Left ventricle myocardium inferior (tissue), 1 donor: ENCODE results near the gene R3HDM2. TPM values are rescaled to one million over a fixed set of nuclear protein-coding genes. Genes with fewer than 3 reads are reported as not detected.
A peak's percentile ranks its signal among the peaks of the same experiment; 100 is the strongest.

Experiments used
- DNase-seq: peaks from one replicate; pipeline ENCODE4 v3.0.0-alpha.2; 2020
- H3K27ac ChIP-seq: fragments of 200-600 bp; replicated peaks from 2 replicates; pipeline ENCODE4 v1.8.0; 2021
- H3K27me3 ChIP-seq: fragments of 200-600 bp; 2 replicates; pipeline ENCODE4 v1.8.0; 2021; ENCODE audit warnings: low read depth
- H3K36me3 ChIP-seq: fragments of 200-600 bp; 2 replicates; pipeline ENCODE4 v1.8.0; 2021
- H3K4me1 ChIP-seq: fragments of 200-600 bp; 2 replicates; pipeline ENCODE4 v1.8.0; 2021
- H3K4me3 ChIP-seq: fragments of 200-600 bp; 2 replicates; pipeline ENCODE4 v1.8.0; 2021; ENCODE audit warnings: mild to moderate bottlenecking, moderate library complexity
- H3K9me3 ChIP-seq: fragments of 200-600 bp; replicated peaks from 2 replicates; pipeline ENCODE4 v1.8.0; 2021
- intact Hi-C: fragments of 100-400 bp; cut with micrococcal nuclease; formaldehyde crosslinking; loops from one replicate; pipeline ENCODE4 v1.11.0; 2022
- total RNA-seq: library from RNA; stranded (reverse); fragmentation: NEBNext Ultra II Directional; extraction: Animal tissue kit (Norgen Biotek cat#: 25700); gene quantifications from one replicate; pipeline ENCODE4 v1.2.1, GENCODE V29; 2021
- TF ChIP-seq, protein P1 (sequence below): fragments of 200-600 bp; IDR thresholded peaks from 2 replicates; pipeline ENCODE4 v1.8.0; 2021; ENCODE audit warnings: antibody characterized with exemption, mild to moderate bottlenecking, borderline replicate concordance
- donor health status: DM: no; HTN: yes; CAD: no; lungs with severe emphysema.

The R3HDM2 gene
- total RNA-seq, 1 donor from 2014 or later: 63.1 TPM

DNA sequence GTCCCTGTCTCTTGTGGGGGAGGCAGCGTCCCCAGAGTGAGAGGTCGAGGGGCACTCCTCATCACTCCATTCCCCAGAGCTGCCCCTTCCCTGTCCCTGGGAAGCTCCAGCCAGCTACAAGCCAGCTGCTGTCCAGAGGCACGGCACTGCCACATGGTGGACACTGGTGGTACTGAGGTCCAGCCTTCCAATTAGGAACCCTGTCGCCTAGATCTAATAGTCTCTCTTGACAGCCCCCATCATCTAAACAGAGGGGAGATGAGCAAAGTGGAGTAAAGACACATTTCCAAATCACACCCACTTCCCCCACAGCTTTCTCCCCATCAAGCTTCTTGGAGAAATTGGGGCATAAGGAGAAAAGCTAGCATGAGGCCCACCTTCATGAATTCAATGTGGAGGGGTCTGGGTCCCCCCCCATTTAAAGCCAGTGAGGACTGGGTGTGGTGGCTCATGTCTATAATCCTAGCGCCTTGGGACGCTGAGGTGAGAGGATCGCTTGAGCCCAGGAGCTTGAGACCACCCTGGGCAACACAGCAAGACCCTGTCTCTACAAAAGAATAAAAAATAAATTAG, 22.2 kb upstream of the R3HDM2 start:
- TF ChIP-seq, protein P1, sequence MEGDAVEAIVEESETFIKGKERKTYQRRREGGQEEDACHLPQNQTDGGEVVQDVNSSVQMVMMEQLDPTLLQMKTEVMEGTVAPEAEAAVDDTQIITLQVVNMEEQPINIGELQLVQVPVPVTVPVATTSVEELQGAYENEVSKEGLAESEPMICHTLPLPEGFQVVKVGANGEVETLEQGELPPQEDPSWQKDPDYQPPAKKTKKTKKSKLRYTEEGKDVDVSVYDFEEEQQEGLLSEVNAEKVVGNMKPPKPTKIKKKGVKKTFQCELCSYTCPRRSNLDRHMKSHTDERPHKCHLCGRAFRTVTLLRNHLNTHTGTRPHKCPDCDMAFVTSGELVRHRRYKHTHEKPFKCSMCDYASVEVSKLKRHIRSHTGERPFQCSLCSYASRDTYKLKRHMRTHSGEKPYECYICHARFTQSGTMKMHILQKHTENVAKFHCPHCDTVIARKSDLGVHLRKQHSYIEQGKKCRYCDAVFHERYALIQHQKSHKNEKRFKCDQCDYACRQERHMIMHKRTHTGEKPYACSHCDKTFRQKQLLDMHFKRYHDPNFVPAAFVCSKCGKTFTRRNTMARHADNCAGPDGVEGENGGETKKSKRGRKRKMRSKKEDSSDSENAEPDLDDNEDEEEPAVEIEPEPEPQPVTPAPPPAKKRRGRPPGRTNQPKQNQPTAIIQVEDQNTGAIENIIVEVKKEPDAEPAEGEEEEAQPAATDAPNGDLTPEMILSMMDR: peak; percentile 96
- H3K4me3 ChIP-seq: peak overlapping the region; percentile 45
- intact Hi-C loops: no loop called here

DNA sequence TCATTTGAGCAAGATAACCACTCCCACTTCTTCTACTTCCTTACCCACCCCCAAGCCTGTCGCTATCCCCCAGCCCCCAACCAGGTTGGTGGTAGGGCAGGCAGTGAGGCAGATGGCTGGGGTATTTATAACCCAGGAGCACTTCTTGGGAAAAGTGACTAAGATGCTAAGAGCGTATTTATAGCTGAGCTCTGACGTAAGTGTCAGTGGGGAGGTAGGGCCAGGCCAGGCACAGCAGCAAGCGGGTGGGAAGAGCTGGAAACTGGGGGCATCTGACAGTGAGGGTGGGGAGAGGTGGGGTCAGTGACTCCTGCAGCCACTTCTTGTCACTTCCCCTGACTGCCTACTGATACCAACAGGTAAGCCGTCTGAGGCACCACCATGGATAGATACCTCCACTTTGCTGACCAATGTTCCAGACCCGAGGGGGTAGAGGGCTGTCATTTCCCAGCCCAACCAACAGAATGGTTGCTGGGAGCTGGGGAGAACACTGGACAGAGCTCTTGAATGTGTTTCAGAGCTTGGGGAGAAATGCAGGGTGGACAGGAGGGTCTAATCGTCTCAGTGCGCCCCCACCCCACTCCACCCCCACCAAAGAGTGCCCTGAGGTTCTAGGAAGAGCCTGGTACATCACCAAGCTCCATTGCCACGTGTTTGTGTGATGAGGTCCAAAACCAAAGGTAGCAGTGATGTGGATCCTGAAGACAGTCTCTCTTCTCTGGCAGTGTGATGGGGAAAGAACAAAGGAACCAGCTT, 21.5 kb upstream of the R3HDM2 start:
- H3K4me1 ChIP-seq: peaks cover 18% of the 10 kb centered on the region
- H3K27me3 ChIP-seq: no peaks in the 10 kb centered on the region
- TF ChIP-seq, protein P1: no peak
- peak overlapping the region; percentile 91 for H3K27ac ChIP-seq
- H3K4me3 ChIP-seq: peak overlapping the region; percentile 45
- intact Hi-C loops: no loop called here
- H3K9me3 ChIP-seq: no peaks in the 10 kb centered on the region
- peak; percentile 38 for DNase-seq
- no peaks in the 10 kb centered on the region for H3K36me3 ChIP-seq

More for the DNA sequence above, 22.2 kb upstream of the R3HDM2 start:
- peak; percentile 80 for DNase-seq
- Histone ChIP-seq H3K9me3 (no peaks in the 10 kb centered on the region), H3K4me1 (peaks cover 18% of the 10 kb centered on the region), H3K27me3 (no peaks in the 10 kb centered on the region), H3K27ac (peak overlapping the region; percentile 91), H3K36me3 (no peaks in the 10 kb centered on the region)

DNA sequence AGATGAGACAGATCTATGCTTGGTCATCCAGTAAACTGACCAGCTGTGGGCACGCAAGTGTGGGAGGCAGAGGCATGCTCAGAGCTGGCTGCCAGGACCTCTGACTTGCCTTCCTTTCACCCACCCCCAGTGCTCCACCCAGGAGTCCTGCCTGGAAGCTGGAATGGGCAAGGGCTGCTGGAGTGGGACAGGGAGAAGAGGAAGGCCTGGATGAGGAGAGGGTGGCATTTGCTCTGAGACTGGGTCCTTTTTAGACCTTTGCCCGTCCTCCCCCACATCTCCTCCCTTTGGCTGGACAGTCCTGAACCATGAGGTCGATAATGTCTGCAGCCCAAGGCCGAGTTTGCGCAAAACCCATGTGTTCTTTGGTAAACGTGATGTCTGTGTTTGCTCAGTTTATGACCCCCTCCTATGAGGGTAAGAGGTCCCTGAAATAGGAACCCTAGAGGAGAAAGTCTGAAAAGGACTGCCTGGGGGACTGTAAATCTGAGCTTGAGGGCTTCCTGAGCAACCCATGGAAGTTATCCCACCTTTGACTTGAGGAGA, 20.5 kb upstream of the R3HDM2 start:
- peaks cover 18% of the 10 kb centered on the region for H3K4me1 ChIP-seq
- H3K9me3 ChIP-seq: no peaks in the 10 kb centered on the region
- no peak overlapping the region for H3K4me3 ChIP-seq
- no peak for DNase-seq
- TF ChIP-seq, protein P1: no peak
- peak overlapping the region; percentile 91 for H3K27ac ChIP-seq
- H3K36me3 ChIP-seq: no peaks in the 10 kb centered on the region
- intact Hi-C loops: no loop called here
- H3K27me3 ChIP-seq: no peaks in the 10 kb centered on the region

DNA sequence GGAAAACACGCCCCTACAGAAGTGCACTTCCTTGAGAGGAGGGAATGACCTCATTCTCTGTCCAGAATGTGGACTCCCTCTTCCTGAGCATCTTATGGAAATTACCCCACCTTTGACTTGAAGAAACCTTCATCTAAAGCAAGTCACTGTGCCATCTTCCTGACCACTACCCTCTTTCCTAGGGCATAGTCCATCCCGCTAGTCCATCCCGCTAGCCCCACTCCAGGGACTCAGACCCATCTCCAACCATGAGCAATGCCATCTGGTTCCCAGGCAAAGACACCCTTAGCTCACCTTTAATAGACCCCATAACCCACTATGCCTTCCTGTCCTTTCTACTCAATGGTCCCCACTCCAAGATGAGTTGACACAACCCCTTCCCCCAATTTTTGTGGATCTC, 19.2 kb upstream of the R3HDM2 start:
- peaks cover 18% of the 10 kb centered on the region for H3K4me1 ChIP-seq
- intact Hi-C loops: no loop called here
- no peaks in the 10 kb centered on the region for H3K27me3 ChIP-seq
- no peaks in the 10 kb centered on the region for H3K36me3 ChIP-seq
- DNase-seq: no peak
- no peaks in the 10 kb centered on the region for H3K9me3 ChIP-seq
- TF ChIP-seq, protein P1: no peak
- no peak overlapping the region for H3K4me3 ChIP-seq
- H3K27ac ChIP-seq: no peak overlapping the region

DNA sequence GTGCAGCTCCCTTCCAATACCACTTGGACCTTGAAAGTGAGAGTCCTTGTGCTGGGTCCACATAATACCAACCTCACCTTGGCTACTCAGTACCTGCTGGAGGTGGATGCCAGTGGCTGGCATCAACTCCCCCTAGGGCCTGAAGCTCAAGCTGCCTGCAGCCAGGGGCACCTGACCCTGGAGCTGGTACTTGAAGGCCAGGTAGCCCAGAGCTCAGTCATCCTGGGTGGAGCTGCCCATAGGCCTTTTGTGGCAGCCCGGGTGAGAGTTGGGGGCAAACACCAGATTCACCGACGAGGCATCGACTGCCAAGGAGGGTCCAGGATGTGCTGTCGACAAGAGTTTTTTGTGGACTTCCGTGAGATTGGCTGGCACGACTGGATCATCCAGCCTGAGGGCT, 18.5 kb upstream of the R3HDM2 start:
- no peak overlapping the region for H3K27ac ChIP-seq
- intact Hi-C loops: no loop called here
- TF ChIP-seq, protein P1: no peak
- H3K27me3 ChIP-seq: no peaks in the 10 kb centered on the region
- no peaks in the 10 kb centered on the region for H3K9me3 ChIP-seq
- no peaks in the 10 kb centered on the region for H3K36me3 ChIP-seq
- no peak for DNase-seq
- no peak overlapping the region for H3K4me3 ChIP-seq
- peaks cover 18% of the 10 kb centered on the region for H3K4me1 ChIP-seq
